IMR-90 (cell line): Measurements from ENCODE around the gene PIP5K1B. TPM values are rescaled to one million over a fixed set of nuclear protein-coding genes. Genes with fewer than 3 reads are reported as not detected.

ENCODE experiments used
- ATAC-seq: fragments of 200-7000 bp; cut with Tn5 transposase; 2 replicates; pipeline ENCODE4 v1.9.1; 2020; ENCODE audit warnings: low read depth, mild to moderate bottlenecking, moderate library complexity
- BruUV-seq: library from RNA; stranded (reverse); fragments of 400-500 nt; replicated peaks from 2 replicates; lab custom pipeline; 2021; lab: Mats Ljungman, UMichigan
- CTCF ChIA-PET: fragments of 300-600 bp; formaldehyde crosslinking; extraction: SDS; loops from one replicate; lab custom pipeline; 2021; ENCODE audit warnings: antibody characterized with exemption; lab: Yijun Ruan, JAX
- POLR2A ChIA-PET: fragments of 300-600 bp; sonication (Branson Sonifier 250); formaldehyde crosslinking; loops from one replicate; lab custom pipeline; 2022; ENCODE audit warnings: antibody characterized with exemption; ENCODE audit not compliant: unreplicated experiment; lab: Charles Lee
- DNase-seq: peaks from one replicate; pipeline ENCODE4 v3.0.0; 2013
- H2AFZ ChIP-seq: replicated peaks from 2 replicates; pipeline ENCODE3; 2013; ENCODE audit warnings: low read length, mild to moderate bottlenecking; ENCODE audit not compliant: poor library complexity
- H2AK5ac ChIP-seq: 2 replicates; pipeline ENCODE4 v1.6.1; 2013; ENCODE audit warnings: low read depth, low read length, inconsistent platforms
- H2AK9ac ChIP-seq: replicated peaks from 2 replicates; pipeline ENCODE3; 2013; ENCODE audit warnings: mild to moderate bottlenecking, low read depth, low read length, moderate library complexity; ENCODE audit not compliant: poor library complexity
- H2BK120ac ChIP-seq: 2 replicates; pipeline ENCODE4 v1.6.1; 2013; ENCODE audit warnings: low read depth, low read length, inconsistent platforms
- H2BK15ac ChIP-seq: 3 replicates; pipeline ENCODE4 v1.6.1; 2013; ENCODE audit warnings: low read depth, low read length, inconsistent platforms
- H2BK20ac ChIP-seq: 2 replicates; pipeline ENCODE4 v1.6.1; 2013; ENCODE audit warnings: low read depth, mild to moderate bottlenecking, inconsistent platforms, low read length, moderate library complexity
- H2BK5ac ChIP-seq: 2 replicates; pipeline ENCODE4 v1.6.1; 2013; ENCODE audit warnings: mild to moderate bottlenecking, low read depth, low read length, inconsistent platforms; ENCODE audit not compliant: poor library complexity, severe bottlenecking
- H3K14ac ChIP-seq: replicated peaks from 2 replicates; pipeline ENCODE4 v1.6.1; 2013; ENCODE audit warnings: low read depth, low read length, inconsistent platforms
- H3K18ac ChIP-seq: 2 replicates; pipeline ENCODE4 v1.6.1; 2013; ENCODE audit warnings: low read depth, low read length, control low read depth
- H3K23ac ChIP-seq: 2 replicates; pipeline ENCODE4 v1.6.1; 2013; ENCODE audit warnings: low read depth, low read length, inconsistent platforms
- H3K27ac ChIP-seq: 2 replicates; pipeline ENCODE4 v1.5.1; 2013; ENCODE audit warnings: mild to moderate bottlenecking, control low read depth, low read length; ENCODE audit not compliant: insufficient read depth
- H3K27me3 ChIP-seq: 2 replicates; pipeline ENCODE4 v1.6.1; 2013; ENCODE audit warnings: low read length; ENCODE audit not compliant: control insufficient read depth, insufficient read depth
- H3K36me3 ChIP-seq: 2 replicates; pipeline ENCODE4 v1.6.1; 2013; ENCODE audit warnings: low read length, mixed read lengths; ENCODE audit not compliant: control insufficient read depth, insufficient read depth
- H3K4ac ChIP-seq: 2 replicates; pipeline ENCODE4 v1.6.1; 2013; ENCODE audit warnings: low read depth, low read length, inconsistent platforms
- H3K4me1 ChIP-seq: 2 replicates; pipeline ENCODE4 v1.6.1; 2013; ENCODE audit warnings: low read length, mixed read lengths; ENCODE audit not compliant: control insufficient read depth, insufficient read depth
- H3K4me2 ChIP-seq: 2 replicates; pipeline ENCODE4 v1.6.1; 2013; ENCODE audit warnings: low read depth, mild to moderate bottlenecking, control low read depth, low read length, moderate library complexity
- H3K4me3 ChIP-seq: 2 replicates; pipeline ENCODE4 v1.5.1; 2013; ENCODE audit warnings: low read depth, mild to moderate bottlenecking, control low read depth, low read length, moderate library complexity; ENCODE audit not compliant: insufficient read depth
- H3K56ac ChIP-seq: 2 replicates; pipeline ENCODE4 v1.6.1; 2013; ENCODE audit warnings: low read length, inconsistent platforms; ENCODE audit not compliant: insufficient read depth; ENCODE audit errors: extremely low read depth
- H3K79me1 ChIP-seq, 2 experiments: 2 replicates each; pipeline ENCODE4 v1.6.1; 2013; ENCODE audit warnings: low read length in 2 of 2, inconsistent platforms in 1 of 2, low read depth in 1 of 2
- H3K9ac ChIP-seq: 2 replicates; pipeline ENCODE4 v1.6.1; 2013; ENCODE audit warnings: low read depth, low read length, control low read depth
- H3K9me1 ChIP-seq: 2 replicates; pipeline ENCODE4 v1.6.1; 2013; ENCODE audit warnings: low read length, inconsistent platforms; ENCODE audit not compliant: insufficient read depth
- H3K9me3 ChIP-seq: 2 replicates; pipeline ENCODE4 v1.6.1; 2013; ENCODE audit warnings: low read length; ENCODE audit not compliant: control insufficient read depth, insufficient read depth
- H4K20me1 ChIP-seq: 2 replicates; pipeline ENCODE4 v1.6.1; 2013; ENCODE audit warnings: low read length, inconsistent platforms; ENCODE audit not compliant: insufficient read depth
- H4K5ac ChIP-seq: 2 replicates; pipeline ENCODE4 v1.6.1; 2013; ENCODE audit warnings: mild to moderate bottlenecking, low read depth, low read length, control low read depth
- H4K8ac ChIP-seq, 2 experiments: 2 replicates each; pipeline ENCODE4 v1.6.1; 2013; ENCODE audit warnings: low read depth in 2 of 2, low read length in 2 of 2, control low read depth in 1 of 2, inconsistent platforms in 1 of 2
- H4K91ac ChIP-seq: 2 replicates; pipeline ENCODE4 v1.6.1; 2013; ENCODE audit warnings: low read depth, low read length, inconsistent platforms; ENCODE audit not compliant: insufficient read depth
- BHLHE40 ChIP-seq: fragments of 150-350 bp; IDR thresholded peaks from 2 replicates; pipeline ENCODE4 v1.6.1; 2016; ENCODE audit warnings: mild to moderate bottlenecking, low read depth, low read length
- NFE2L2 ChIP-seq: fragments of 150-350 bp; IDR thresholded peaks from 2 replicates; pipeline ENCODE4 v1.6.1; 2016; ENCODE audit warnings: low read depth, mild to moderate bottlenecking, low read length
- RCOR1 ChIP-seq: IDR thresholded peaks from 2 replicates; pipeline ENCODE4 v1.6.1; 2012; ENCODE audit warnings: mild to moderate bottlenecking, low read length, improper control_type of control experiment; ENCODE audit not compliant: insufficient replicate concordance
- WGBS, 2 experiments: methylation state at CpG; one replicate each; pipeline versions ENCODE4 v1.1.5 to v1.1.7; 2013; ENCODE audit warnings: missing lambda C conversion rate in 2 of 2; ENCODE audit not compliant: insufficient read length in 1 of 2; ENCODE audit errors: extremely low coverage in 2 of 2; 5-methylcytosine and 5-hydroxymethylcytosine counted together
- dilution Hi-C: fragments of 300-500 bp; cut with HindIII; formaldehyde crosslinking; loops from one replicate; pipeline ENCODE4 v1.14.3; 2018; ENCODE audit warnings: low sequenced_read_pairs; ENCODE audit not compliant: unreplicated experiment
- in situ Hi-C: fragments of 300-500 bp; cut with MboI; formaldehyde crosslinking; loops from 3 replicates; pipeline ENCODE4 v1.14.3; 2019; ENCODE audit warnings: low sequenced_read_pairs, inconsistent platforms, mixed read lengths
- intact Hi-C: fragments of 100-400 bp; cut with micrococcal nuclease; formaldehyde crosslinking; loops from 2 replicates; pipeline ENCODE4 v1.10.0; 2022
- polyA plus RNA-seq, 3 experiments: library from polyadenylated mRNA; depleted of rRNA; stranded (reverse); fragments of >200 nt; gene quantifications; 2 replicates each; pipeline ENCODE4 v1.2.3, GENCODE V29; 2012; ENCODE audit warnings: low replicate concordance in 1 of 3
- total RNA-seq: library from RNA; depleted of rRNA; stranded (reverse); fragments of >200 nt; gene quantifications from 2 replicates; pipeline ENCODE4 v1.2.3, GENCODE V29; 2012
- TF ChIP-seq, protein P1 (sequence below): fragments of 150-350 bp; IDR thresholded peaks from 2 replicates; pipeline ENCODE4 v1.6.1; 2016; ENCODE audit warnings: low read depth, mild to moderate bottlenecking, low read length, moderate library complexity, borderline replicate concordance

PIP5K1B gene
- total and polyA plus RNA-seq, 2 of the 4 experiments (the other 2 are of a cell fraction) = not detected

DNA sequence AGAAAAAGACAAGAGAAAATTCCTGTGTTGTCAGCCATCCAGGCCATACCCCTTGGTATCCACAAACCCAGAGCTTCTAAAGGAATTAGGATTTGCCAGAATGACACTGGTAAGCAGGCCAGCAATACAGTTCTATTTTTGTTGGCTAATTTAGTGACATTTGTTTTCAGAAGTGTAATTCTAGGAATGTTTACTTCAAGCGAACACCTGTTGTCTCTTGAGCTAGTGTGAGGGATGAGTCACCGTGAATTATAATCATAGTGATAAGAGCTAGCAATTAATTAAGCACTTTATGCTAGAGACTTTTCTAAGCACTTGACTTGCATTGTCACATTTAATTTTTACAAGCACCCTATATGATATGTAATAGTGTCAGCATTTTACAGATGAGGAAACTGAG, 209.7 kb downstream of the PIP5K1B start:
- H3K9ac ChIP-seq = no peak overlapping the region
- no peak overlapping the region for H3K14ac ChIP-seq
- no peak for DNase-seq
- no peak overlapping the region for H2BK120ac ChIP-seq
- H3K56ac ChIP-seq = no peak overlapping the region
- H3K9me1 ChIP-seq = no peaks in the 10 kb centered on the region
- H3K4ac ChIP-seq = no peak overlapping the region
- no peak overlapping the region for H3K4me2 ChIP-seq
- H2AK5ac ChIP-seq = no peak overlapping the region
- TF ChIP-seq NFE2L2 (no peak), RCOR1 (no peak), BHLHE40 (no peak)
- TF ChIP-seq, protein P1, sequence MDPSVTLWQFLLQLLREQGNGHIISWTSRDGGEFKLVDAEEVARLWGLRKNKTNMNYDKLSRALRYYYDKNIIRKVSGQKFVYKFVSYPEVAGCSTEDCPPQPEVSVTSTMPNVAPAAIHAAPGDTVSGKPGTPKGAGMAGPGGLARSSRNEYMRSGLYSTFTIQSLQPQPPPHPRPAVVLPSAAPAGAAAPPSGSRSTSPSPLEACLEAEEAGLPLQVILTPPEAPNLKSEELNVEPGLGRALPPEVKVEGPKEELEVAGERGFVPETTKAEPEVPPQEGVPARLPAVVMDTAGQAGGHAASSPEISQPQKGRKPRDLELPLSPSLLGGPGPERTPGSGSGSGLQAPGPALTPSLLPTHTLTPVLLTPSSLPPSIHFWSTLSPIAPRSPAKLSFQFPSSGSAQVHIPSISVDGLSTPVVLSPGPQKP = no peak
- no CpG with 5 or more reads among the region's 2 CpGs for WGBS, 2 experiments
- H3K23ac ChIP-seq = no peak overlapping the region
- ATAC-seq = no peak
- no peaks in the 10 kb centered on the region for H3K9me3 ChIP-seq
- H3K18ac ChIP-seq = no peak overlapping the region
- H2AK9ac ChIP-seq = no peak overlapping the region
- CTCF ChIA-PET = no interaction called here
- H3K79me1 ChIP-seq = no peaks in the 10 kb centered on the region
- H3K36me3 ChIP-seq = no peaks in the 10 kb centered on the region
- no peak overlapping the region for H2AFZ ChIP-seq
- H2BK15ac ChIP-seq = no peak overlapping the region
- intact Hi-C loops = no loop called here
- H2BK5ac ChIP-seq = no peak overlapping the region
- H3K4me1 ChIP-seq = no peaks in the 10 kb centered on the region
- no peak overlapping the region for H3K27ac ChIP-seq
- dilution Hi-C loops = no loop called here
- no peaks in the 10 kb centered on the region for H3K27me3 ChIP-seq
- BruUV-seq = no TSS peak
- H4K8ac ChIP-seq = no peak overlapping the region
- H3K4me3 ChIP-seq = no peak overlapping the region
- H4K91ac ChIP-seq = no peak overlapping the region
- H4K5ac ChIP-seq = no peak overlapping the region
- no peaks in the 10 kb centered on the region for H4K20me1 ChIP-seq
- in situ Hi-C loops = no loop called here
- no peak overlapping the region for H2BK20ac ChIP-seq
- POLR2A ChIA-PET = no interaction called here
